HEK293 (cell line): ENCODE data around the gene SIAH2.

ENCODE experiments used
- CTCF ChIP-seq: fragments of 450-650 bp; formaldehyde crosslinking; IDR thresholded peaks from 2 replicates; pipeline ENCODE4 v1.5.1; 2016; ENCODE audit warnings: missing biosample characterization, missing genetic modification characterization
- SALL2 ChIP-seq: fragments of 450-650 bp; formaldehyde crosslinking; IDR thresholded peaks from 2 replicates; pipeline ENCODE4 v1.5.0; 2017; ENCODE audit warnings: missing biosample characterization, mild to moderate bottlenecking, missing genetic modification characterization, borderline replicate concordance
- ZBTB21 ChIP-seq: fragments of 450-650 bp; formaldehyde crosslinking; IDR thresholded peaks from 2 replicates; pipeline ENCODE4 v1.5.1; 2017; ENCODE audit warnings: missing biosample characterization, missing genetic modification characterization
- ZFP41 ChIP-seq: fragments of 450-650 bp; formaldehyde crosslinking; IDR thresholded peaks from 2 replicates; pipeline ENCODE4 v1.5.1; 2016; ENCODE audit warnings: missing biosample characterization, missing genetic modification characterization, borderline replicate concordance
- ZNF157 ChIP-seq: fragments of 450-650 bp; formaldehyde crosslinking; IDR thresholded peaks from 2 replicates; pipeline ENCODE4 v1.5.1; 2016; ENCODE audit warnings: missing biosample characterization, missing genetic modification characterization
- ZNF837 ChIP-seq: fragments of 450-650 bp; formaldehyde crosslinking; IDR thresholded peaks from 2 replicates; pipeline ENCODE4 v1.5.1; 2016; ENCODE audit warnings: missing biosample characterization, missing genetic modification characterization
- TF ChIP-seq, protein P1 (sequence below): fragments of 450-650 bp; formaldehyde crosslinking; IDR thresholded peaks from 2 replicates; pipeline ENCODE4 v1.5.1; 2016; ENCODE audit warnings: missing biosample characterization, missing genetic modification characterization, low read depth

GRCh38 chr3:150755902-150756301, 7.1 kb downstream of the SIAH2 start:
- TF ChIP-seq ZFP41 (tag by site-specific recombination) (no peak), ZNF157 (tag by site-specific recombination) (no peak), ZBTB21 (no peak), CTCF (tag by site-specific recombination) (no peak), ZNF837 (tag by site-specific recombination) (no peak), SALL2 (tag by site-specific recombination) (no peak)
- TF ChIP-seq, protein P1, sequence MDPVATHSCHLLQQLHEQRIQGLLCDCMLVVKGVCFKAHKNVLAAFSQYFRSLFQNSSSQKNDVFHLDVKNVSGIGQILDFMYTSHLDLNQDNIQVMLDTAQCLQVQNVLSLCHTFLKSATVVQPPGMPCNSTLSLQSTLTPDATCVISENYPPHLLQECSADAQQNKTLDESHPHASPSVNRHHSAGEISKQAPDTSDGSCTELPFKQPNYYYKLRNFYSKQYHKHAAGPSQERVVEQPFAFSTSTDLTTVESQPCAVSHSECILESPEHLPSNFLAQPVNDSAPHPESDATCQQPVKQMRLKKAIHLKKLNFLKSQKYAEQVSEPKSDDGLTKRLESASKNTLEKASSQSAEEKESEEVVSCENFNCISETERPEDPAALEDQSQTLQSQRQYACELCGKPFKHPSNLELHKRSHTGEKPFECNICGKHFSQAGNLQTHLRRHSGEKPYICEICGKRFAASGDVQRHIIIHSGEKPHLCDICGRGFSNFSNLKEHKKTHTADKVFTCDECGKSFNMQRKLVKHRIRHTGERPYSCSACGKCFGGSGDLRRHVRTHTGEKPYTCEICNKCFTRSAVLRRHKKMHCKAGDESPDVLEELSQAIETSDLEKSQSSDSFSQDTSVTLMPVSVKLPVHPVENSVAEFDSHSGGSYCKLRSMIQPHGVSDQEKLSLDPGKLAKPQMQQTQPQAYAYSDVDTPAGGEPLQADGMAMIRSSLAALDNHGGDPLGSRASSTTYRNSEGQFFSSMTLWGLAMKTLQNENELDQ (tag by site-specific recombination): no peak
